Measurements from ENCODE around the gene LIMS2. TPM values are rescaled to one million over a fixed set of nuclear protein-coding genes. Genes with fewer than 3 reads are reported as not detected.

LIMS2 gene
- total RNA-seq, 1 donor: 14.8 TPM

- H3K9me3 ChIP-seq (ENCODE audit: low read depth, low read length): no peaks in the 10 kb centered on the region
- H3K36me3 ChIP-seq (ENCODE audit: insufficient read depth, low read length): no peaks in the 10 kb centered on the region
- no peak overlapping the region for H3K4me3 ChIP-seq (ENCODE audit: insufficient read depth, low read length)
- H3K79me2 ChIP-seq (ENCODE audit: insufficient read depth, low read length): no peaks in the 10 kb centered on the region
- no peak overlapping the region for H3K4me2 ChIP-seq (ENCODE audit: insufficient read depth, low read length)
- DNase-seq (ENCODE audit: insufficient read length, low spot score, missing footprints): no peak
- H3K4me1 ChIP-seq (ENCODE audit: insufficient read depth, low read length): peaks cover 6% of the 10 kb centered on the region
- H2AFZ ChIP-seq (ENCODE audit: low read length): no peak overlapping the region
- no peaks in the 10 kb centered on the region for H3K27me3 ChIP-seq (ENCODE audit: insufficient read depth, low read length)
- TF ChIP-seq, protein P1, sequence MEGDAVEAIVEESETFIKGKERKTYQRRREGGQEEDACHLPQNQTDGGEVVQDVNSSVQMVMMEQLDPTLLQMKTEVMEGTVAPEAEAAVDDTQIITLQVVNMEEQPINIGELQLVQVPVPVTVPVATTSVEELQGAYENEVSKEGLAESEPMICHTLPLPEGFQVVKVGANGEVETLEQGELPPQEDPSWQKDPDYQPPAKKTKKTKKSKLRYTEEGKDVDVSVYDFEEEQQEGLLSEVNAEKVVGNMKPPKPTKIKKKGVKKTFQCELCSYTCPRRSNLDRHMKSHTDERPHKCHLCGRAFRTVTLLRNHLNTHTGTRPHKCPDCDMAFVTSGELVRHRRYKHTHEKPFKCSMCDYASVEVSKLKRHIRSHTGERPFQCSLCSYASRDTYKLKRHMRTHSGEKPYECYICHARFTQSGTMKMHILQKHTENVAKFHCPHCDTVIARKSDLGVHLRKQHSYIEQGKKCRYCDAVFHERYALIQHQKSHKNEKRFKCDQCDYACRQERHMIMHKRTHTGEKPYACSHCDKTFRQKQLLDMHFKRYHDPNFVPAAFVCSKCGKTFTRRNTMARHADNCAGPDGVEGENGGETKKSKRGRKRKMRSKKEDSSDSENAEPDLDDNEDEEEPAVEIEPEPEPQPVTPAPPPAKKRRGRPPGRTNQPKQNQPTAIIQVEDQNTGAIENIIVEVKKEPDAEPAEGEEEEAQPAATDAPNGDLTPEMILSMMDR (IDR thresholded peaks at IDR 0.05; ENCODE audit: extremely low read depth, low read depth, low read length): no peak
- H4K20me1 ChIP-seq (ENCODE audit: insufficient read depth, low read length): no peaks in the 10 kb centered on the region
- no peak overlapping the region for H3K27ac ChIP-seq (ENCODE audit: low read depth, low read length)
Measured at GRCh38 chr2:127646487-127647241, 28.7 kb downstream of the LIMS2 start.

DNA sequence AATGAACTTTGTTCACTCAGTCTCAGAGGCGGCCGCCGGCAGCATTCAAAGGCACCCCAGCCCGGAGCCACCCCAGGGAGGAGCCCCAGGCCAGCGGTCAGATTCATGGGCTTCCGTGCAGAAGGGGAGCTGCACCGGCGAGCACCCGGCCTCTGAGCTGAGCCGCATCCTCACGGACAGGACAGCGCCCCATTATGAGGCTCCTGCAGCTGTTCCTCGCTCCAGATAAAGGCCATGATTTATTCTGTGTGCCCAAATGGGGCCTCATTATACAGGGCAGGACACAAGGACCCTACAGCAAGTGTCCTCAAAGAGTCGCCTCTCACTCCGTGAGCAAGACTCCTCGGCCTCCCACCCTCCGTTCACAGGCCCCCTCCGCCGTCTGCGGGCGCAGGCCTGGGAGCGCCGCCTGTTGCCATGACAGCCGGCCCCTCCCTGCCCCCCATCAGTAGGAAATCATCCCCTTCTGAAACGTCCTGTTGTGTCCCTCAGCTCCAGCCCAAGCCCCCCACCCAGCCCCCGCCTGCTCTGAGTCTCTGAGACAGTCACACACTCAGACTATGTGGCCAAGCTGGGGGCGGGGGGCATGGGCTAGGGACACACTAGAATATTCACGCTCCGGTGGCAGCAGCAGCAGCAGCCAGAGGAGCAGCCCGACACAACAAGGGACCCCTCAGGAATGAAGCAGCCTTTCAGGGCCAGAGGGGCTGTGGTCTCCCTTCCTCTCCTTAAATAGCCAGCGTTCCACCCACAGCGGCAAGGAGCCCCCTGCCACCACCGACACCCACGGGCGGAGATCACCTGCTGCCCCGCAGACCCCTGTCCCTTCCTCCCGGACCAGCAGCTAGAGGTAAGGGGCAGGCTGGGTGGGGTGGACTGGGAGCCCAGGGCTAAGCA, 29.7 kb downstream of the LIMS2 start, which contains the start of gene GPR17:
GPR17 (plus strand) TSS at position 759 of the 897 bp plus-strand sequence. CDS start 4,583 bp downstream, outside the sequence.
- no peaks in the 10 kb centered on the region for H3K27me3 ChIP-seq (ENCODE audit: insufficient read depth, low read length)
- H3K79me2 ChIP-seq (ENCODE audit: insufficient read depth, low read length): no peaks in the 10 kb centered on the region
- no peak within 1 kb of the TSS for H3K27ac ChIP-seq (ENCODE audit: low read depth, low read length)
- no peak within 1 kb of the TSS for H3K4me3 ChIP-seq (ENCODE audit: insufficient read depth, low read length)
- no peaks in the 10 kb centered on the region for H3K9me3 ChIP-seq (ENCODE audit: low read depth, low read length)
- peaks cover 6% of the 10 kb centered on the region for H3K4me1 ChIP-seq (ENCODE audit: insufficient read depth, low read length)
- DNase-seq (ENCODE audit: insufficient read length, low spot score, missing footprints): no peak
- H3K36me3 ChIP-seq (ENCODE audit: insufficient read depth, low read length): no peaks in the 10 kb centered on the region
- no peak within 1 kb of the TSS for H3K4me2 ChIP-seq (ENCODE audit: insufficient read depth, low read length)
- TF ChIP-seq, protein P1 (IDR thresholded peaks at IDR 0.05; ENCODE audit: extremely low read depth, low read depth, low read length): no peak
- H4K20me1 ChIP-seq (ENCODE audit: insufficient read depth, low read length): no peaks in the 10 kb centered on the region
- no peak within 1 kb of the TSS for H2AFZ ChIP-seq (ENCODE audit: low read length)

DNA sequence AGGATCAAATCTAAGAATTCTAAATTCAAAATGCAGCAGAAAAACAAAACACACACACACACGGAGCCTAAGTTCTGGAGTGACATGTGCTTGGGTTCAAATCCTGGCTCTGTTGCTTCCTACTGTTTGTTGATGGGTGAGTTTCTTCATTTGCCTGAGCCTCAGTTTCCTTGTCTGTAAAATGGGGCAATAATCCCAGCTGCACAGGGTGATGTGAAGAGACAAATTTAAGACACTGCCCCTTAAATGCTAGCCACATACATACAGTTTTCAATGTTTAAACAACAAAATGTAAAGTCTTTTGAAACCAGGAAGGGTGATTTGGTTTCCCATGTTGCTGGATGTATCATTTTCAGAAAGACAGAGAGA, 30.3 kb downstream of the LIMS2 start:
- H3K4me1 ChIP-seq (ENCODE audit: insufficient read depth, low read length): peaks cover 6% of the 10 kb centered on the region
- no peaks in the 10 kb centered on the region for H3K27me3 ChIP-seq (ENCODE audit: insufficient read depth, low read length)
- H4K20me1 ChIP-seq (ENCODE audit: insufficient read depth, low read length): no peaks in the 10 kb centered on the region
- no peaks in the 10 kb centered on the region for H3K79me2 ChIP-seq (ENCODE audit: insufficient read depth, low read length)
- no peak overlapping the region for H3K4me3 ChIP-seq (ENCODE audit: insufficient read depth, low read length)
- no peaks in the 10 kb centered on the region for H3K36me3 ChIP-seq (ENCODE audit: insufficient read depth, low read length)
- H3K4me2 ChIP-seq (ENCODE audit: insufficient read depth, low read length): no peak overlapping the region
- H3K9me3 ChIP-seq (ENCODE audit: low read depth, low read length): no peaks in the 10 kb centered on the region
- TF ChIP-seq, protein P1 (IDR thresholded peaks at IDR 0.05; ENCODE audit: extremely low read depth, low read depth, low read length): no peak
- no peak for DNase-seq (ENCODE audit: insufficient read length, low spot score, missing footprints)
- H3K27ac ChIP-seq (ENCODE audit: low read depth, low read length): no peak overlapping the region
- no peak overlapping the region for H2AFZ ChIP-seq (ENCODE audit: low read length)
